ENCODE data around the gene CRABP1.

- no peak for TF ChIP-seq E2F6 (IDR thresholded peaks at IDR 0.05; ENCODE audit: borderline replicate concordance, low read depth)
- TF ChIP-seq, protein P1, sequence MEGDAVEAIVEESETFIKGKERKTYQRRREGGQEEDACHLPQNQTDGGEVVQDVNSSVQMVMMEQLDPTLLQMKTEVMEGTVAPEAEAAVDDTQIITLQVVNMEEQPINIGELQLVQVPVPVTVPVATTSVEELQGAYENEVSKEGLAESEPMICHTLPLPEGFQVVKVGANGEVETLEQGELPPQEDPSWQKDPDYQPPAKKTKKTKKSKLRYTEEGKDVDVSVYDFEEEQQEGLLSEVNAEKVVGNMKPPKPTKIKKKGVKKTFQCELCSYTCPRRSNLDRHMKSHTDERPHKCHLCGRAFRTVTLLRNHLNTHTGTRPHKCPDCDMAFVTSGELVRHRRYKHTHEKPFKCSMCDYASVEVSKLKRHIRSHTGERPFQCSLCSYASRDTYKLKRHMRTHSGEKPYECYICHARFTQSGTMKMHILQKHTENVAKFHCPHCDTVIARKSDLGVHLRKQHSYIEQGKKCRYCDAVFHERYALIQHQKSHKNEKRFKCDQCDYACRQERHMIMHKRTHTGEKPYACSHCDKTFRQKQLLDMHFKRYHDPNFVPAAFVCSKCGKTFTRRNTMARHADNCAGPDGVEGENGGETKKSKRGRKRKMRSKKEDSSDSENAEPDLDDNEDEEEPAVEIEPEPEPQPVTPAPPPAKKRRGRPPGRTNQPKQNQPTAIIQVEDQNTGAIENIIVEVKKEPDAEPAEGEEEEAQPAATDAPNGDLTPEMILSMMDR (IDR thresholded peaks at IDR 0.05), result no peak
- TF ChIP-seq EP300 (IDR thresholded peaks at IDR 0.05), result no peak
- no peak for TF ChIP-seq RAD21 (conservative IDR thresholded peaks at IDR 0.05 in 1 of 2, IDR thresholded peaks at IDR 0.05 in 1 of 2)
- no peak for TF ChIP-seq ZC3H11A (IDR thresholded peaks at IDR 0.05)
- TF ChIP-seq, protein P2, sequence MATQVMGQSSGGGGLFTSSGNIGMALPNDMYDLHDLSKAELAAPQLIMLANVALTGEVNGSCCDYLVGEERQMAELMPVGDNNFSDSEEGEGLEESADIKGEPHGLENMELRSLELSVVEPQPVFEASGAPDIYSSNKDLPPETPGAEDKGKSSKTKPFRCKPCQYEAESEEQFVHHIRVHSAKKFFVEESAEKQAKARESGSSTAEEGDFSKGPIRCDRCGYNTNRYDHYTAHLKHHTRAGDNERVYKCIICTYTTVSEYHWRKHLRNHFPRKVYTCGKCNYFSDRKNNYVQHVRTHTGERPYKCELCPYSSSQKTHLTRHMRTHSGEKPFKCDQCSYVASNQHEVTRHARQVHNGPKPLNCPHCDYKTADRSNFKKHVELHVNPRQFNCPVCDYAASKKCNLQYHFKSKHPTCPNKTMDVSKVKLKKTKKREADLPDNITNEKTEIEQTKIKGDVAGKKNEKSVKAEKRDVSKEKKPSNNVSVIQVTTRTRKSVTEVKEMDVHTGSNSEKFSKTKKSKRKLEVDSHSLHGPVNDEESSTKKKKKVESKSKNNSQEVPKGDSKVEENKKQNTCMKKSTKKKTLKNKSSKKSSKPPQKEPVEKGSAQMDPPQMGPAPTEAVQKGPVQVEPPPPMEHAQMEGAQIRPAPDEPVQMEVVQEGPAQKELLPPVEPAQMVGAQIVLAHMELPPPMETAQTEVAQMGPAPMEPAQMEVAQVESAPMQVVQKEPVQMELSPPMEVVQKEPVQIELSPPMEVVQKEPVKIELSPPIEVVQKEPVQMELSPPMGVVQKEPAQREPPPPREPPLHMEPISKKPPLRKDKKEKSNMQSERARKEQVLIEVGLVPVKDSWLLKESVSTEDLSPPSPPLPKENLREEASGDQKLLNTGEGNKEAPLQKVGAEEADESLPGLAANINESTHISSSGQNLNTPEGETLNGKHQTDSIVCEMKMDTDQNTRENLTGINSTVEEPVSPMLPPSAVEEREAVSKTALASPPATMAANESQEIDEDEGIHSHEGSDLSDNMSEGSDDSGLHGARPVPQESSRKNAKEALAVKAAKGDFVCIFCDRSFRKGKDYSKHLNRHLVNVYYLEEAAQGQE (IDR thresholded peaks at IDR 0.05), result no peak
- TF ChIP-seq, protein P3, sequence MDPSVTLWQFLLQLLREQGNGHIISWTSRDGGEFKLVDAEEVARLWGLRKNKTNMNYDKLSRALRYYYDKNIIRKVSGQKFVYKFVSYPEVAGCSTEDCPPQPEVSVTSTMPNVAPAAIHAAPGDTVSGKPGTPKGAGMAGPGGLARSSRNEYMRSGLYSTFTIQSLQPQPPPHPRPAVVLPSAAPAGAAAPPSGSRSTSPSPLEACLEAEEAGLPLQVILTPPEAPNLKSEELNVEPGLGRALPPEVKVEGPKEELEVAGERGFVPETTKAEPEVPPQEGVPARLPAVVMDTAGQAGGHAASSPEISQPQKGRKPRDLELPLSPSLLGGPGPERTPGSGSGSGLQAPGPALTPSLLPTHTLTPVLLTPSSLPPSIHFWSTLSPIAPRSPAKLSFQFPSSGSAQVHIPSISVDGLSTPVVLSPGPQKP (IDR thresholded peaks at IDR 0.05; ENCODE audit: low read depth, low read length), result no peak
- TF ChIP-seq RFX5 (IDR thresholded peaks at IDR 0.05), result no peak
- no peak for TF ChIP-seq USF2 (IDR thresholded peaks at IDR 0.05)
- no peak for TF ChIP-seq HDAC2 (IDR thresholded peaks at IDR 0.05)
Observed at GRCh38 chr15:78343276-78344060, 3.3 kb downstream of the CRABP1 start.
